NCI-H2029 (cell line): ENCODE measurements around the gene ZFP14.
"Not testable (repeated sequence)": the region's sequence is repeated elsewhere in the genome, so short reads cannot be mapped to it uniquely, and the experiment has no call there.

Experiments used
- DNase-seq: peaks from one replicate; lab custom pipeline; 2025; lab: John Stamatoyannopoulos, UW

Gene ZFP14

GRCh38 chr19:36330216-36330615 lies 48.8 kb downstream of the ZFP14 start:
- no peak for DNase-seq

GRCh38 chr19:36329534-36329933 lies 49.5 kb downstream of the ZFP14 start:
- DNase-seq: not testable (repeated sequence)

GRCh38 chr19:36326649-36327048 lies 52.4 kb downstream of the ZFP14 start:
- DNase-seq: not testable (repeated sequence)

- DNase-seq: not testable (repeated sequence)
Measured at GRCh38 chr19:36315164-36315563, 63.8 kb downstream of the ZFP14 start.

- not testable (repeated sequence) for DNase-seq
Measured at GRCh38 chr19:36314053-36314452, 64.9 kb downstream of the ZFP14 start.

- DNase-seq: not testable (repeated sequence)
Measured at GRCh38 chr19:36311098-36311760, 67.8 kb downstream of the ZFP14 start.

- DNase-seq: not testable (repeated sequence)
Measured at GRCh38 chr19:36310416-36310990, 68.5 kb downstream of the ZFP14 start.

GRCh38 chr19:36309759-36310158 lies 69.2 kb downstream of the ZFP14 start:
- DNase-seq: not testable (repeated sequence)

- not testable (repeated sequence) for DNase-seq
Measured at GRCh38 chr19:36309309-36309708, 69.7 kb downstream of the ZFP14 start.

GRCh38 chr19:36292317-36292716 lies 86.7 kb downstream of the ZFP14 start:
- DNase-seq: not testable (repeated sequence)
